ENCODE measurements around the gene POU6F2.
"Not testable (repeated sequence)": the region's sequence is repeated elsewhere in the genome, so short reads cannot be mapped to it uniquely, and the experiment has no call there.

Gene POU6F2

DNA sequence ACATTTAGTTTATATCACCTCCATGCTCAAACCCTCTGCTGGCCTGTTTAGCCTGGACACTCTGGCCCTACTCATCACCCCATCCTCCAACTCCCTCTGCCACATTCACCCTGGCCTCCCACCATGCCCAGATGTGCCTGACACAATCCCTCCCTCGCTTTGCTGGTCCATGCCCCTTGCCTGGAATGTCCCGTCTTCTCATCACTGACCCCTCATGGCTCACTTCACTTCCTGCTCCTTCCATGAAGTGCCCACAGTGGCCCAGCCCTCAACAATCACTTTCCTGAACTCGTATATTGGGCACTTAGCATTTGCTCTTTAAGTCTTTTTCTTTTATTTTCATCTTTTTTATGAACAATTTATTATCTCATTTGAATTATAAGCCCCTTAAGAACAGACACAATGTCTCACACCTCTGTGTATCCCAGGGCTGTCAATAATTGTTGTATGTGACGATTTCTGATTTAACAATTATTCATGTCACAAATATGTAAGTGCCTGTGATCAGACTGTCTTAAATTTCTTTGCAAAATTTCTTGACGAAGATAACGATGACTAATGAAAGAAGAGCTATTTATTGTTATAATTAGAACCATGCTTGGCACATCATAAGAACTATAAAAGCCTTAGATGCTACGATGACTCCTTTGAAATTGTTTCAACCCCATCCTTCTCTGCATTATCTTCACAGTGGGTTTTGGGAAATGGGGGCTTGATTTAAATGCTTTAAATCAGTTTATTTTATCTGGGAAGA lies 378.6 kb downstream of the POU6F2 start:
- DNase-seq (ENCODE audit: low read depth): no peak

DNA sequence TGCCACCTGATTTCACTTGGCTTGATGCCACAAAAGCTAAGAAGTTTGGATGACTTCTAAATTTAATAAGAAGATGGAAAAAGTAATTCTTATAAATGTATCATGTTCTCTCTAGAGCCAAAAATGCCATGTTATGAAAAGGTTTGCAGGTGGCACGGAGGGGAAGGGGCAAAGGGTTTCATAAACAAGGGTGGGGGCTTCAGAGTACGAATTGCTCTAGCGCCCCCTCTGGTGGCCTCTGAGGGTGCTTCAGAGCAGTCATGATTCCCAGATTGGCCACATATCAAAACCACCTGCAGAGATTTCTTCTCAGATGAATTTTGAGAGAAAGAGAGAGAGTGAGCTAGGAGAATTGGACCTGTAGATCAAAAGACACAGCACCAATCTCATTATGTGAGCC lies 379.9 kb downstream of the POU6F2 start:
- no peak for DNase-seq (ENCODE audit: low read depth)

- DNase-seq (ENCODE audit: low read depth): no peak
These were observed 382.3 kb downstream of the POU6F2 start for GRCh38 chr7:39360038-39360437.

DNA sequence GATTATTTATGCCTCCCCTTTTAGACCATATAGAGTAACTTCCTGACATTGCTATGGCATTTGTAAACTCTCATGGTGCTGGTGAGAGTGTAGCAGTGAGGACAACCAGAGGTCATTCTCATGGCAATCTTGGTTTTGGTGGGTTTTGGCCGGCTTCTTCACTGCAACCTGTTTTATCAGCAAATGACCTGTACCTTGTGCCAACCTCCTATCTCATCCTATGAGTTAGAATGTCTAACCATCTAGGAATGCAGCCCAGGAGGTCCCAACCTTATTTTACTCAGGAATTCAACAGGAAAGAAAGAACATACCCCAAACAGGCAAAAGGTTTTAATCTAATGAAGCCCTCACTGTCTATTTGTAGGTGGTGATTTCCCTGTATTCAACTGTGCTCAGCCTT lies 383.1 kb downstream of the POU6F2 start:
- DNase-seq (ENCODE audit: low read depth): no peak

- DNase-seq (ENCODE audit: low read depth): no peak
These were observed 388.1 kb downstream of the POU6F2 start for GRCh38 chr7:39365751-39366295.

- DNase-seq (ENCODE audit: low read depth): no peak
These were observed 389.7 kb downstream of the POU6F2 start for GRCh38 chr7:39367451-39367850.

DNA sequence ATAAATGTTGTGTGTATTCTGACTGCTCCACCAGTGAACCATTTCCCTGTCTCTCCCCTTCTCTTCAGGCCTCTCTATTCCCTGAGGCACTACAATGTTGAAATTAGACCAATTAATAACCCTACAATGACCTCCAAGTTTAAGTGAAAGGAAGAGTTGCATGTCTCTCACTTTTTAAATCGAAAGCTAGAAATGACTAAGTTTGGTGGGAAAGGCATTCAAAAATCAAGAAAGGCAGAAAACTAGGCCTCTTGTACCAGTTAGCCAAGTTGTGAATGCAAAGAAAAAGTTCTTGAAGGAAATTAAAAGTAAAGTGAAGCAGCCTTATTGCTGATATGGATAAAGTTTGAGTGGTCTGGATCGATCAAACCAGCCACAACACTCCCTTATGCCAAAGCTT lies 390.2 kb downstream of the POU6F2 start:
- no peak for DNase-seq (ENCODE audit: low read depth)

- DNase-seq (ENCODE audit: low read depth): no peak
These were observed 394.7 kb downstream of the POU6F2 start for GRCh38 chr7:39372383-39372782.

DNA sequence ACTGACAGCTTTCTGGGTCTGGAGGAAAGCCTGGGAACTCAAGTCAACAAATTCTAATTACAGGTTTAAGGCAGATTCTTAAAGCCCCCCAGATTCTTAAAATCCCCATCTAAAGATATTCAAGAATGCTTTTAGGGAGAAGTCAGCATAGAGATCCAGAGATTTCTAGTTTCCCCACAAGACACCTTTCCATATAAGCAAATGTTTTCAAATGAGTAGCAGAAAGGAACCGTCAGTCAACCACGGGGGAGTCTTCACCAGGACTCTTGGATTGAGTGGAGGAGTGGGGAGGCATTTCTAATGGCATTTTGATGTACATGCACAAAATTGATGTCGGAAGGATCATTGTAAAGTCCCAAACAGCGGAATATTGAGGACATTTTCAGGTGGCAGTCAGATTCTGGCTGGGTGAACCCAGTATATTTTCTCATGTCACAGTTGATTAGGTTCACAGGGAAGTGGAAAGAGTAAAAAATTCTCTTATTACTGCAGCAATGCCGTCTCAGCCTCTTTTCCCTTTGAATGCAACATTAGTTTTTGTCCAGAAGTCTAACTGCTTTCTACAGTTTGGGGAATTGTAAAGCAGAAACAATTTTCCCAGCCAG lies 396.8 kb downstream of the POU6F2 start:
- no peak for DNase-seq (ENCODE audit: low read depth)

GRCh38 chr7:39375047-39375873 lies 397.6 kb downstream of the POU6F2 start:
- DNase-seq (ENCODE audit: low read depth): no peak

GRCh38 chr7:39375874-39376190 lies 398.1 kb downstream of the POU6F2 start:
- DNase-seq (ENCODE audit: low read depth): no peak

GRCh38 chr7:39376881-39377280 lies 399.2 kb downstream of the POU6F2 start:
- DNase-seq (ENCODE audit: low read depth): not testable (repeated sequence)

GRCh38 chr7:39379416-39379815 lies 401.7 kb downstream of the POU6F2 start:
- DNase-seq (ENCODE audit: low read depth): no peak

DNA sequence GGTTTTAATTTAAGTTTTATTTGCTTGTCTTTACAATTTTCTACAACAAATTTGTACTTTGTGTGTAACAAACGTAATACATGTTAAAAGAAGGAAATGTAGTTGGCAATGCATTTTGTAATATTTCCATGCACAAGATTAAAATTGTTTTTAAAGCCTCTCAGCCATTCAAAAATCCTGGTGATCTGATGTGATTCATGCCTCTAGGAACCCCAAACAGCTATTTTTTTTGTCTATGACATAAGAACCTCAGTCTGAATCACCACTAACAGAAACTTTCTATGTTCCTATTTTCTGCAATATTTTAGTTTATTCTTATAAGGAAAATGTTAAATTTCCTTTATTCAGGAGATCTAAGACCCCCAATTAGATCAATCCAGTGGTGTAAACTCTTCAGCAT lies 405.4 kb downstream of the POU6F2 start:
- no peak for DNase-seq (ENCODE audit: low read depth)

DNA sequence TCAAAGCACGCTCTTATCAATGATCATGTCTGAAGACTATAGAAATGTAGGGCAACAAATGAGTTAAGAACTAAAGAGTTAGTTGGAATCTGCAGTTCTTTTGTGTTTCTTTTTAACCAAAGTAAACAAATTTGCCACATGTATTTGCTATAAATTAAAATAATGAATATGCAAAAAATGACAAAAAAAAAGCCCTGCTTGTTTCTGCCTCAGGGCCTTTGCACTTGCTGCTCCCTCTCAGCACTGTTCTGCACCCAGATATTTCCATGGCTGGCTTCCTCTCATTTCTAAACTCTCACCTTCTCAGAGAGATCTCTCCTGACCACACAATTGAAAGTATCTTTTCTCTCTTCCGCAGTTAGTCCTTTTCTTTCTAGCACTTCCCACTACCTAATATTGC lies 406.7 kb downstream of the POU6F2 start:
- no peak for DNase-seq (ENCODE audit: low read depth)

DNA sequence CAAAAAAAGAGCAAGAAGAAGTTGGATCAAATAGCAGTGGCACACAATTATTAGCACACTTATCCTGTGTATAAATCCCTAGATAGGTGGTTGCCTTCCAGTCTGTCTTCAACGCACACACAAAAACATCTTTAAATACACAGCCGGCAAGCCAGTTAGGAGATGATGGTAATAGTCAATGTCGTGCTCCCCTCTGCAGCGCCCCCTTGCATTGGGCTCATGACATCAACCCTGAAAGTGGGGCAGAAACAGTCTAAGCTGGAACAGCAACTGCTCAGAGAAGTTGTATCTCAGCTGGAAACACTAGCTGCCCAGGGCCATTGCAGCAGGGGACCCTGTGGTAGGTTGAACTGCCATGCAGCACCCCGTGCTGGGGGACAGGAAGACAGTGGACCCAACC lies 409.0 kb downstream of the POU6F2 start:
- no peak for DNase-seq (ENCODE audit: low read depth)

DNA sequence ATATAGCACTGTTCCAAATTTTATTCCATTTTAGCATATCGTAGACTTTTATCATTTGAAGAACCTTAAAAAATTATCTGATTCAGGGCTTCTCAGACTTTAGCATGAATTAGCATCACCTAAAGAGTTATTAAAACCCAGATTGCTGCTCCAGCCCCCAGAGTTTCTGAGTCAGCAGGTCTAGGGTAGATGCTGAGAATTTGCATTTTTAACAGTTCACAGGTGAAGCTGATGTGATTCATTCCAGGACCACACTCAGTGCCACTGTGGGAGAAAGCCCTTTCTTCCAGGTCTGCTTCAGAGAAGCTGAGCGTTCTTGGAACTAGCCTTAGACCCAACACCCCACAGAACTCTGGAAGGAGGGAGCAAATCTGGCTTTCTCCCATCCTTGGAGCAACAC lies 414.4 kb downstream of the POU6F2 start:
- no peak for DNase-seq (ENCODE audit: low read depth)

DNA sequence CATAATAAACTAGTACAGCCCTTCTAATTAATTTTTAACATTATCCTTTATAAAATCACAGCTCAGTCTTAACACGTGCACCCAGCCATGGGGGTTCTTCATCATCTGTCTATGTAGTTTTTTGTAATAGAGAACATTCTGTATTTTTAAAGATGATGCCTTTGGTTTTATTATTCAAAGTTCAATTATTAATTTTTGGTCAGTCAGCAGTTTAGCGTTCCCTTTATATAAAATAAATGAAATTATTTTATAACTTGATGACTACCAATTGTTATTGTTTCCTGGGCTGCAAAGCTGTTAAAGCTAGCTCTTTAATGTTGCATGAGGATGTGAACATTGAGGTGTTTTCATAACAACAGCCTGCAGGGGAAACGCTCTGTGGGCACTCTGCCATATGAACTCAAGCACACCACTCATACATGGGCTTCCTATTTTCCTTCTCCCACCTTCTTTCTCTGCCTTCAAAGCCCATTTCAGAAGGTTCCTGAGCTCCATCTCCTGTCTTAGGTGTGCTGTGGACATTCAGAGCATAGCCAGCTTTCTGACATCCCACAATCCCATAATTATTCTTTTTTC lies 416.5 kb downstream of the POU6F2 start:
- DNase-seq (ENCODE audit: low read depth): no peak

DNA sequence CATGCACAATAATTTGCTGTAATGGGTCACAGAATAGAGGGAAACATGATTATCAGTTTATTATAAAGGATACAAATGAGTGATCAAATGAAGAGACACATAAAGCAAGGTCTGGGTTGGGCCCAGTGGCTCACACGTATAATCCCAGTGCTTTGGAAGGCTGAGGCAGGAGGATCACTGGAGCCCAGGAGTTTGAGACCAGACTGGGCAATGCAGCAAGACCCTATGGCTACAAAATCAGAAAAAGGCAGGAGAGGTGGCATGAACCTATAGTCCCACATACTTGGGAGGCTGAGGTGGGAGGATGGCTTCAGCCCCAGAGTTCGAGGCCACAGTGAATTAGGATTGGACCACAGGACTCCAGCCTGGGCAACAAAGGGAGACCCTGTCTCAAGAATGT lies 421.7 kb downstream of the POU6F2 start:
- no peak for DNase-seq (ENCODE audit: low read depth)

GRCh38 chr7:39399986-39400385 lies 422.3 kb downstream of the POU6F2 start:
- no peak for DNase-seq (ENCODE audit: low read depth)

- no peak for DNase-seq (ENCODE audit: low read depth)
These were observed 423.1 kb downstream of the POU6F2 start for GRCh38 chr7:39400836-39401235.

- DNase-seq (ENCODE audit: low read depth): no peak
These were observed 424.3 kb downstream of the POU6F2 start for GRCh38 chr7:39402034-39402433.

DNA sequence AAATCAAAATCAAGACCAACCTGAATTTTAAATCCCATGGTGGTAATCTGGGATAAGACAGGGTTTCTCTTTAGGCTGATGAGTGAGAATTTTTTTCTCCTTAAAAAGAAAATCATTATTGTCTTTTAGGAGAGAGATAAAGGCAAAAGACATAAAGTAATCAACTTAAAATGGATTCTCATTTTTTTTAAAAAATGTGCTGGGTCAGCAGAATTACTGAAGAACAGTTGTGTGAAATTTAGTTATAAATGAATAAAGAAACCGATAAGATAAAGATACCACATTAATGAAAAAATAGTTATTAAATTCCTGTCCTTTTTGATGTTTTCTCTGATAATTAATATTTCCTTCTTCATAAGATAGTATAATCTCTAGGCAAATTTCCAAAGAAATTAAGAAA lies 427.2 kb downstream of the POU6F2 start:
- no peak for DNase-seq (ENCODE audit: low read depth)
